GM06990 (cell line): ENCODE measurements around the gene ENO3.
A peak's percentile ranks its signal among the peaks of the same experiment; 100 is the strongest.

Source experiments
- DNase-seq: peaks from one replicate; pipeline ENCODE4 v3.0.0-alpha.2; 2011; ENCODE audit not compliant: insufficient read length; ENCODE audit errors: extremely low read depth
- H3K27me3 ChIP-seq: replicated peaks from 2 replicates; pipeline ENCODE4 v1.6.0; 2011; ENCODE audit warnings: low read length; ENCODE audit not compliant: control insufficient read depth, insufficient read depth
- H3K36me3 ChIP-seq: 2 replicates; pipeline ENCODE4 v1.5.1; 2011; ENCODE audit warnings: low read length; ENCODE audit not compliant: control insufficient read depth, insufficient read depth
- H3K4me3 ChIP-seq: replicated peaks from 2 replicates; pipeline ENCODE4 v1.5.1; 2011; ENCODE audit warnings: low read depth, mild to moderate bottlenecking, control low read depth, low read length
- TF ChIP-seq, protein P1 (sequence below): IDR thresholded peaks from 2 replicates; pipeline ENCODE4 v1.5.1; 2011; ENCODE audit warnings: low read length, control low read depth, mild to moderate bottlenecking, inconsistent platforms; ENCODE audit not compliant: insufficient read depth, poor library complexity, severe bottlenecking

The ENO3 gene

DNA sequence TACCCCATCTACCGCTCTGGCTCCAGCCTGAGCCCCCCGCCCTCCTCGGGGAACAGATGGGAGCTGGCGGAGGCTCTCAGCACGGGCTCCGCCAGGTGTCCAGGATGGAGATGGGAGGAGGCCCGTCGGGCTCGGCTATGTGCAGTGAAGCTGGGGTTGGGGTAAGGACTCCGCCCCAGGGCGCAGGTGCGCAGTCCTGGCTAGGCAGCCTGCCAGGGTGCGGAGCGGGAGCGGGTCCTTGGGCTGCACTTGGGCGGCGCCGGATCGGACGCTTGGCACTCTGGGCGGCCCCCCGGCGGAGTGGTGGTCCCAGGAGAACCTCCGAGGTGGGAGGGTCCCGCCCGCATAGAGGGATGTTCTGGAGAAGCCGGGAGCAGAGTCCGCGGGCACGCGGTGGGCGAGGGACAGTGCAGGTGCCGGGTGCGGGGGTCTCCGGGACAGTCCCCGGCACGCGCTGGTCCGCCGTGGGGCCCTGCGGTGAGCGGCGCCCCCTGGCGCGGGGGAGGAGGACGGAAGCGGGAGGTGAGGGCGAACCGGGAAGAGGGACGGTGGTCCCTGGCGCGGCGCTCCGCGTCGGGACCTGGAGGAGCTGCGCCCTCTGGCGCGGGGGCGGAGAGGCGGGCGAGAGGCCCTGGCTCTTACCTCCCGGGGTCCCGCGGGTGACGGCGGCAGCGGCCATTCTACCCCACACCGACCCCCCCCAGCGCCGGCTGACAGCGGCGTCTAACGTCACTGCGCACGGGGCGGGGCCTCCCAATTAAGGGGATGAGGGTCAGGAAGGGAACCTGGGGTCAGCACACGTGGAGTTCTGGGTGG, 36.2 kb downstream of the ENO3 start, which contains the start of gene CAMTA2:
Gene CAMTA2 (minus strand): TSS at position 725 of the 816 bp plus-strand sequence. CDS start 1,453 bp downstream, outside the sequence.
- H3K36me3 ChIP-seq: peaks cover 6% of the 10 kb centered on the region
- TF ChIP-seq, protein P1, sequence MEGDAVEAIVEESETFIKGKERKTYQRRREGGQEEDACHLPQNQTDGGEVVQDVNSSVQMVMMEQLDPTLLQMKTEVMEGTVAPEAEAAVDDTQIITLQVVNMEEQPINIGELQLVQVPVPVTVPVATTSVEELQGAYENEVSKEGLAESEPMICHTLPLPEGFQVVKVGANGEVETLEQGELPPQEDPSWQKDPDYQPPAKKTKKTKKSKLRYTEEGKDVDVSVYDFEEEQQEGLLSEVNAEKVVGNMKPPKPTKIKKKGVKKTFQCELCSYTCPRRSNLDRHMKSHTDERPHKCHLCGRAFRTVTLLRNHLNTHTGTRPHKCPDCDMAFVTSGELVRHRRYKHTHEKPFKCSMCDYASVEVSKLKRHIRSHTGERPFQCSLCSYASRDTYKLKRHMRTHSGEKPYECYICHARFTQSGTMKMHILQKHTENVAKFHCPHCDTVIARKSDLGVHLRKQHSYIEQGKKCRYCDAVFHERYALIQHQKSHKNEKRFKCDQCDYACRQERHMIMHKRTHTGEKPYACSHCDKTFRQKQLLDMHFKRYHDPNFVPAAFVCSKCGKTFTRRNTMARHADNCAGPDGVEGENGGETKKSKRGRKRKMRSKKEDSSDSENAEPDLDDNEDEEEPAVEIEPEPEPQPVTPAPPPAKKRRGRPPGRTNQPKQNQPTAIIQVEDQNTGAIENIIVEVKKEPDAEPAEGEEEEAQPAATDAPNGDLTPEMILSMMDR: peak; percentile 46
- peak; percentile 87 for DNase-seq

DNA sequence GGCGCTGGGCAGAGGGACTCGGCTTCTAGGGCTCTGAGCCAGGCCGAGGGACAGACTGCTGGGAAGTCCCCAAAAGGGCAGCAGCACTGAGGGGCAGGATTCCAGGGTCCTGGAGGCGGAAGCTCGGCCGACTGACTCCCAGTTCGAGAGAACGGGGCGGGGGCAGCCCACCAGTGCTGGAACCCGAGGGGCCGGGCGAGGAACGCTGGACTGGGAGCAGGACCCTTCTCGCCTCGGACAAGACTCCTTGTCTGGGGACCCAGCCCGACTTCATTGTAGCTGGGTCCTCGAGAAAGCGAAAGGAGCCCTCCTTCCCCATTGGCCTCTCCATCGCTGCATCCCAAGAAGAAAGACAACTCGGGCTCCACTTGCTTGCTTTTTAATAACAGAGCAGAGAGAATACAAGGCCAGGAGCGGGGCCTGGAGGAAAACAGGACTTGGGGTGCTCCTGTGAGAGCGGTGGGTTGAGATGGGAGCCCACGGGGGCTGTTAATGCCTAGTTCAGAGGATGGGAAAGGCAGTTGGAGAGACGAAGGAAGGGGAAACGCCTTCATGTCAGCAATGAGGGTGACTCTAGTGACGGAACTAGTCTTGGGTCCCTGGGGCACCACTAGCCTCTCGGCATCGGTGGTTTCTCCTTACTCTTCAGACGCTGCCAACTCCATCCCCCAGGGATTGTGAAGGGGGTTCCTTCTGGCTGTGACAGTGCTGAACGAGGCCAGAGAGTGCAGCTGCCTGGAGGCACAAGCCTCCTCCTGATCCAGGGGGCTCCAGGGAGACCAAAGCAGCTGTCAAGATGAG, 37.0 kb downstream of the ENO3 start:
- Histone ChIP-seq H3K27me3 (no peaks in the 10 kb centered on the region), H3K4me3 (peak overlapping the region; percentile 91), H3K36me3 (no peaks in the 10 kb centered on the region; the same call in 1 of the 2 replicates)
- DNase-seq: no peak
- TF ChIP-seq, protein P1: no peak

More for the DNA sequence above, 36.2 kb downstream of the ENO3 start, which contains the start of gene CAMTA2:
- Histone ChIP-seq H3K4me3 (peak within 1 kb of the TSS; percentile 91), H3K27me3 (no peaks in the 10 kb centered on the region)

DNA sequence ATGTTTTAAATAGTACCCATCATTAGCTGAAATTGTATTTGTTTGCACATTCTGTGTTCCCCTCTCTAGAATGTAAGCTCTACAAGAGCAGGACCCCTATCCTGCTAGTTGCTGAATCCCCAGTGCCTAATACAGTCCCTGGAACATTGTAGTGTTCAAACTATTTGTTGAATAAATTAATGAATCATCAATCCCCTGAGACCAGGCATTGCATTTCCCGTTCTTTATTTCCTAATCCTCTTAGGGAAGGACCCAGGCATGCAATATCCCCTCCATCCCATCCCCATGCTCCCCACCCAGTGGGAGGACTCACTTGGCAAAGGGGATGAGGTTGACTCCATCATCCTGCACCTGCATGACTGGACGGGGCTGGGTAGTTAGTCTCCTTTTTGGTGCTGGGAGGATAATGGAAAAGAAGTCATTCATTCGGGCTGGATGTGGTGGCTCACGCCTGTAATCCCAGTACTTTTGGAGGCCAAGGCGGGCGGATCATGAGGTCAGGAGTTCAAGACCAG, 43.2 kb downstream of the ENO3 start:
- TF ChIP-seq, protein P1: no peak
- no peaks in the 10 kb centered on the region for H3K27me3 ChIP-seq
- no peaks in the 10 kb centered on the region; the same call in 1 of the 2 replicates for H3K36me3 ChIP-seq
- H3K4me3 ChIP-seq: no peak overlapping the region
- DNase-seq: no peak

DNA sequence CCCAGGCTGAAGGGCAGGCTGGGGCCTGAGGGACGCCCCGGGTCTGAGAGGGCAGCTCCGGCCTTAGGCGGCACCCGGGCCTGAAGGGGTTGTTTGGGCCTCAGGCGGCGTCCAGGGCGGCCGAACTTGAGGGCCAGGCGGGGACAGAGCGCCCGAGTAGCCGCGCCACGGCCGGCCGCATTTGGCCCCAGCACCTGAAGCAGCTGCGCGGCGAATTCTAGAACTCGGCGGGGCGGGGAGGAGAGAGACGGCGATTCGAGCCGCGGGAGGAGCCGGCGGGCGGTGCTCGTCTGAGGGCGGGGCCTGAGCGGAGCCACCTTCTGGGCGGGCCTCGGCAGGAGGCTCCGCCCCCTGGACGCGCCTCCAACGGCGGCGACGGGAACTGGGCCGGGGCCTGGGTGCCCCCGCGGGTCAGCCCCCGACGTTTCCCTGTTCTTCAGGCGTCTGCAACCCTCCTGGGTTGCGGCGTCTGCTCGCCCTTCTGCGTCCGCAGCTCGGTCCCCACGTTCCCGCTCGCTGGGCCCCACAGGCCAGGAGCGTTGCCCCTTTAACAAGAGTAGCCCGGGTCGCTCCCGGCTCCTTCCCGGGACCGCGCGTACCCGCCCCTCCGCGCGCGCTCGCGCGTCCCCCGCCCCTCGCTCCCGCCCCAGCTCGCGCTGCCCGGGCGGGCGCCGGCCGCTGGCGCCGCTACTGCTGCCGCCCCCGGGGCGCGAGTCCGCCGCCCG, 46.5 kb downstream of the ENO3 start, which contains the start of the genes INCA1 and KIF1C:
Gene INCA1 (minus strand): TSS at position 221 of the 725 bp plus-strand sequence. CDS start 3,085 bp downstream, outside the sequence.
Gene KIF1C (plus strand): TSS at position 649 of the 725 bp plus-strand sequence. CDS start 2,297 bp downstream, outside the sequence.
- no peaks in the 10 kb centered on the region for H3K27me3 ChIP-seq
- peak; percentile 91 for DNase-seq
- peak within 1 kb of the TSS; percentile 96 for H3K4me3 ChIP-seq
- TF ChIP-seq, protein P1: peak; percentile 1
- H3K36me3 ChIP-seq: peaks cover 13% of the 10 kb centered on the region
